ENCODE results near the gene AP2B1. TPM values are rescaled to one million over a fixed set of nuclear protein-coding genes. Genes with fewer than 3 reads are reported as not detected.
A peak's percentile ranks its signal among the peaks of the same experiment; 100 is the strongest.

Gene AP2B1
- total and polyA plus RNA-seq, 9 of the 15 experiments (the other 6 are each of a cell fraction or from before 2014, with no cell fraction given), result 60.1 to 287 (median 105) TPM

GRCh38 chr17:35577830-35578196 is 9.3 kb upstream of the AP2B1 start (continued):
- TF ChIP-seq, protein P1, sequence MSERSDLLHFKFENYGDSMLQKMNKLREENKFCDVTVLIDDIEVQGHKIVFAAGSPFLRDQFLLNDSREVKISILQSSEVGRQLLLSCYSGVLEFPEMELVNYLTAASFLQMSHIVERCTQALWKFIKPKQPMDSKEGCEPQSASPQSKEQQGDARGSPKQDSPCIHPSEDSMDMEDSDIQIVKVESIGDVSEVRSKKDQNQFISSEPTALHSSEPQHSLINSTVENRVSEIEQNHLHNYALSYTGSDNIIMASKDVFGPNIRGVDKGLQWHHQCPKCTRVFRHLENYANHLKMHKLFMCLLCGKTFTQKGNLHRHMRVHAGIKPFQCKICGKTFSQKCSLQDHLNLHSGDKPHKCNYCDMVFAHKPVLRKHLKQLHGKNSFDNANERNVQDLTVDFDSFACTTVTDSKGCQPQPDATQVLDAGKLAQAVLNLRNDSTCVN (CRISPR knock-in tag; IDR thresholded peaks at IDR 0.05), result no peak
- no peak for TF ChIP-seq ZFP30 (CRISPR knock-in tag; IDR thresholded peaks at IDR 0.05; ENCODE audit: borderline replicate concordance)
- 0 out of 2 replicates have a peak, but pooled peaks have one; percentile 11 for TF ChIP-seq DMBX1 (CRISPR knock-in tag; IDR thresholded peaks at IDR 0.05; ENCODE audit: borderline replicate concordance)
- no peak for TF ChIP-seq BRCA1 (IDR thresholded peaks at IDR 0.05)
- TF ChIP-seq BRCA1 (CRISPR knock-in tag; IDR thresholded peaks at IDR 0.05), result no peak
- no peak for TF ChIP-seq TEAD1 (CRISPR knock-in tag; IDR thresholded peaks at IDR 0.05)
- 0 out of 2 replicates have a peak, but pooled peaks have one; percentile 6 for TF ChIP-seq RAD51 (IDR thresholded peaks at IDR 0.05; ENCODE audit: borderline replicate concordance, low read depth)
- no peak for TF ChIP-seq MYBL2 (IDR thresholded peaks at IDR 0.05; ENCODE audit: low read depth)
- TF ChIP-seq MYBL2 (CRISPR knock-in tag; IDR thresholded peaks at IDR 0.05; ENCODE audit: borderline replicate concordance), result no peak
- no peak for TF ChIP-seq PBX2 (CRISPR knock-in tag; IDR thresholded peaks at IDR 0.05; ENCODE audit: low read depth)
- peak; percentile 50 for TF ChIP-seq PBX2 (tag; conservative IDR thresholded peaks at IDR 0.05; ENCODE audit: low read depth)
- no peak for TF ChIP-seq KDM5B (IDR thresholded peaks at IDR 0.05; ENCODE audit: insufficient replicate concordance, low read depth, low read length)
- no peak for TF ChIP-seq NCOA1 (IDR thresholded peaks at IDR 0.05; ENCODE audit: low read depth)
- no peak for TF ChIP-seq SMARCA4 (IDR thresholded peaks at IDR 0.05)
- TF ChIP-seq, protein P2, sequence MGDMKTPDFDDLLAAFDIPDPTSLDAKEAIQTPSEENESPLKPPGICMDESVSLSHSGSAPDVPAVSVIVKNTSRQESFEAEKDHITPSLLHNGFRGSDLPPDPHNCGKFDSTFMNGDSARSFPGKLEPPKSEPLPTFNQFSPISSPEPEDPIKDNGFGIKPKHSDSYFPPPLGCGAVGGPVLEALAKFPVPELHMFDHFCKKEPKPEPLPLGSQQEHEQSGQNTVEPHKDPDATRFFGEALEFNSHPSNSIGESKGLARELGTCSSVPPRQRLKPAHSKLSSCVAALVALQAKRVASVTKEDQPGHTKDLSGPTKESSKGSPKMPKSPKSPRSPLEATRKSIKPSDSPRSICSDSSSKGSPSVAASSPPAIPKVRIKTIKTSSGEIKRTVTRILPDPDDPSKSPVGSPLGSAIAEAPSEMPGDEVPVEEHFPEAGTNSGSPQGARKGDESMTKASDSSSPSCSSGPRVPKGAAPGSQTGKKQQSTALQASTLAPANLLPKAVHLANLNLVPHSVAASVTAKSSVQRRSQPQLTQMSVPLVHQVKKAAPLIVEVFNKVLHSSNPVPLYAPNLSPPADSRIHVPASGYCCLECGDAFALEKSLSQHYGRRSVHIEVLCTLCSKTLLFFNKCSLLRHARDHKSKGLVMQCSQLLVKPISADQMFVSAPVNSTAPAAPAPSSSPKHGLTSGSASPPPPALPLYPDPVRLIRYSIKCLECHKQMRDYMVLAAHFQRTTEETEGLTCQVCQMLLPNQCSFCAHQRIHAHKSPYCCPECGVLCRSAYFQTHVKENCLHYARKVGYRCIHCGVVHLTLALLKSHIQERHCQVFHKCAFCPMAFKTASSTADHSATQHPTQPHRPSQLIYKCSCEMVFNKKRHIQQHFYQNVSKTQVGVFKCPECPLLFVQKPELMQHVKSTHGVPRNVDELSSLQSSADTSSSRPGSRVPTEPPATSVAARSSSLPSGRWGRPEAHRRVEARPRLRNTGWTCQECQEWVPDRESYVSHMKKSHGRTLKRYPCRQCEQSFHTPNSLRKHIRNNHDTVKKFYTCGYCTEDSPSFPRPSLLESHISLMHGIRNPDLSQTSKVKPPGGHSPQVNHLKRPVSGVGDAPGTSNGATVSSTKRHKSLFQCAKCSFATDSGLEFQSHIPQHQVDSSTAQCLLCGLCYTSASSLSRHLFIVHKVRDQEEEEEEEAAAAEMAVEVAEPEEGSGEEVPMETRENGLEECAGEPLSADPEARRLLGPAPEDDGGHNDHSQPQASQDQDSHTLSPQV (IDR thresholded peaks at IDR 0.05), result 0 out of 2 replicates have a peak, but pooled peaks have one; percentile 53
- TF ChIP-seq, protein P3, sequence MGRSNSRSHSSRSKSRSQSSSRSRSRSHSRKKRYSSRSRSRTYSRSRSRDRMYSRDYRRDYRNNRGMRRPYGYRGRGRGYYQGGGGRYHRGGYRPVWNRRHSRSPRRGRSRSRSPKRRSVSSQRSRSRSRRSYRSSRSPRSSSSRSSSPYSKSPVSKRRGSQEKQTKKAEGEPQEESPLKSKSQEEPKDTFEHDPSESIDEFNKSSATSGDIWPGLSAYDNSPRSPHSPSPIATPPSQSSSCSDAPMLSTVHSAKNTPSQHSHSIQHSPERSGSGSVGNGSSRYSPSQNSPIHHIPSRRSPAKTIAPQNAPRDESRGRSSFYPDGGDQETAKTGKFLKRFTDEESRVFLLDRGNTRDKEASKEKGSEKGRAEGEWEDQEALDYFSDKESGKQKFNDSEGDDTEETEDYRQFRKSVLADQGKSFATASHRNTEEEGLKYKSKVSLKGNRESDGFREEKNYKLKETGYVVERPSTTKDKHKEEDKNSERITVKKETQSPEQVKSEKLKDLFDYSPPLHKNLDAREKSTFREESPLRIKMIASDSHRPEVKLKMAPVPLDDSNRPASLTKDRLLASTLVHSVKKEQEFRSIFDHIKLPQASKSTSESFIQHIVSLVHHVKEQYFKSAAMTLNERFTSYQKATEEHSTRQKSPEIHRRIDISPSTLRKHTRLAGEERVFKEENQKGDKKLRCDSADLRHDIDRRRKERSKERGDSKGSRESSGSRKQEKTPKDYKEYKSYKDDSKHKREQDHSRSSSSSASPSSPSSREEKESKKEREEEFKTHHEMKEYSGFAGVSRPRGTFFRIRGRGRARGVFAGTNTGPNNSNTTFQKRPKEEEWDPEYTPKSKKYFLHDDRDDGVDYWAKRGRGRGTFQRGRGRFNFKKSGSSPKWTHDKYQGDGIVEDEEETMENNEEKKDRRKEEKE (IDR thresholded peaks at IDR 0.05; ENCODE audit: borderline replicate concordance in 1 of 2, control insufficient read depth in 1 of 2, low read depth in 2 of 2, low read length in 1 of 2), result no peak

Data from K562 (cell line).